H1 (cell line): Measurements from ENCODE around the gene SLC38A7. TPM values are rescaled to one million over a fixed set of nuclear protein-coding genes. Genes with fewer than 3 reads are reported as not detected.

Experiments
- CEBPB ChIP-seq: IDR thresholded peaks from 2 replicates; pipeline ENCODE4 v1.6.1; 2012; ENCODE audit warnings: low read depth, low read length
- CHD7 ChIP-seq: fragments of 300-600 bp; sonication (generic); IDR thresholded peaks from 2 replicates; pipeline ENCODE4 v1.7.1; 2012; ENCODE audit warnings: low read length, moderate library complexity, mild to moderate bottlenecking, inconsistent platforms; ENCODE audit not compliant: insufficient replicate concordance
- EGR1 ChIP-seq: IDR thresholded peaks from 2 replicates; pipeline ENCODE4 v1.6.1; 2011; ENCODE audit warnings: low read depth, low read length, borderline replicate concordance
- JUN ChIP-seq: IDR thresholded peaks from 2 replicates; pipeline ENCODE4 v1.6.1; 2011; ENCODE audit warnings: low read depth, mild to moderate bottlenecking, improper control_type of control experiment, low read length
- JUND ChIP-seq: IDR thresholded peaks from 2 replicates; pipeline ENCODE4 v1.6.1; 2011; ENCODE audit warnings: mild to moderate bottlenecking, improper control_type of control experiment, low read length
- NANOG ChIP-seq: IDR thresholded peaks from 2 replicates; pipeline ENCODE4 v1.6.1; 2011; ENCODE audit warnings: low read length, low read depth, mild to moderate bottlenecking, inconsistent platforms; ENCODE audit not compliant: insufficient read depth, poor library complexity, severe bottlenecking
- NRF1 ChIP-seq: IDR thresholded peaks from 2 replicates; pipeline ENCODE4 v1.6.1; 2011; ENCODE audit warnings: mild to moderate bottlenecking, low read depth, low read length, improper control_type of control experiment
- SIX5 ChIP-seq: IDR thresholded peaks from 2 replicates; pipeline ENCODE4 v1.6.1; 2011; ENCODE audit warnings: mild to moderate bottlenecking, low read depth, low read length
- SRF ChIP-seq: IDR thresholded peaks from 2 replicates; pipeline ENCODE4 v1.6.1; 2011; ENCODE audit warnings: mild to moderate bottlenecking, low read depth, low read length, moderate library complexity
- TBP ChIP-seq: IDR thresholded peaks from 2 replicates; pipeline ENCODE4 v1.6.1; 2011; ENCODE audit warnings: low read depth, low read length, improper control_type of control experiment
- USF2 ChIP-seq: IDR thresholded peaks from 2 replicates; pipeline ENCODE4 v1.6.1; 2011; ENCODE audit warnings: low read length, improper control_type of control experiment
- YY1 ChIP-seq: IDR thresholded peaks from 2 replicates; pipeline ENCODE4 v1.6.1; 2011; ENCODE audit warnings: low read depth, mild to moderate bottlenecking, low read length
- polyA plus RNA-seq, 7 experiments: library from polyadenylated mRNA; depleted of rRNA in 3 of 7; stranded (reverse) in 5 of 7; unstranded in 2 of 7; fragments of >200 nt in 5 of 7; fragments of 200-250 nt in 2 of 7; gene quantifications; 1 replicate in 5 of 7; 2 replicates in 1 of 7; 4 replicates in 1 of 7; pipeline versions ENCODE4 v1.2.1 to v1.2.3, GENCODE V29; 2011 to 2013; ENCODE audit warnings: missing spikeins in 2 of 7, mixed read lengths in 2 of 7
- total RNA-seq: library from RNA; stranded (reverse); fragmentation: NEBNext Ultra II Directional; extraction: Animal tissue kit (Norgen Biotek cat#: 25700); gene quantifications from 2 replicates; pipeline ENCODE4 v1.2.1, GENCODE V29; 2021

Gene SLC38A7
- total and polyA plus RNA-seq, 2 of the 8 experiments (the other 6 are each of a cell fraction or from before 2014, with no cell fraction given), result 26.7 to 28.0 TPM

- no peak for TF ChIP-seq CHD7
- TF ChIP-seq SIX5, result no peak
- no peak for TF ChIP-seq JUN
- TF ChIP-seq JUND, result no peak
- TF ChIP-seq SRF, result no peak
- TF ChIP-seq YY1, result 0 out of 2 replicates have a peak, but pooled peaks have one; percentile 22
- TF ChIP-seq NANOG, result no peak
- 0 out of 2 replicates have a peak, but pooled peaks have one; percentile 5 for TF ChIP-seq TBP
- TF ChIP-seq USF2, result no peak
- no peak for TF ChIP-seq EGR1
- TF ChIP-seq CEBPB, result no peak
- no peak for TF ChIP-seq NRF1
These were observed 48.7 kb upstream of the SLC38A7 start (continued) for GRCh38 chr16:58733248-58733670.
